HepG2 (cell line): ENCODE results near the gene KAZN. TPM values are rescaled to one million over a fixed set of nuclear protein-coding genes. Genes with fewer than 3 reads are reported as not detected.

Source experiments
- CEBPB ChIP-seq: IDR thresholded peaks from 2 replicates; pipeline ENCODE4 v1.6.1; 2011; ENCODE audit warnings: low read depth, low read length, improper control_type of control experiment, borderline replicate concordance
- CHCHD3 ChIP-seq: sonication (generic); formaldehyde crosslinking; IDR thresholded peaks from 2 replicates; pipeline ENCODE4 v1.8.0; 2022; ENCODE audit warnings: mild to moderate bottlenecking, missing genetic modification reagents, moderate library complexity
- DMTF1 ChIP-seq: sonication (generic); formaldehyde crosslinking; IDR thresholded peaks from 2 replicates; pipeline ENCODE4 v1.4.0; 2020; ENCODE audit warnings: mild to moderate bottlenecking, missing genetic modification reagents
- IRF1 ChIP-seq: sonication (generic); formaldehyde crosslinking; IDR thresholded peaks from 2 replicates; pipeline ENCODE4 v1.4.0; 2020; ENCODE audit warnings: low read depth, mild to moderate bottlenecking, missing genetic modification reagents
- MEF2D ChIP-seq: sonication (generic); formaldehyde crosslinking; IDR thresholded peaks from 2 replicates; pipeline ENCODE4 v1.5.1; 2020; ENCODE audit warnings: mild to moderate bottlenecking, missing genetic modification reagents
- MNT ChIP-seq: fragments of 450-650 bp; IDR thresholded peaks from 2 replicates; pipeline ENCODE4 v1.6.1; 2016
- MTF2 ChIP-seq: sonication (generic); formaldehyde crosslinking; IDR thresholded peaks from 2 replicates; pipeline ENCODE4 v1.5.0; 2020; ENCODE audit warnings: missing genetic modification reagents, borderline replicate concordance
- NFYC ChIP-seq: IDR thresholded peaks from 2 replicates; pipeline ENCODE4 v1.6.1; 2016; ENCODE audit warnings: missing genetic modification reagents, missing compliant biosample characterization
- PRMT3 ChIP-seq: sonication (generic); formaldehyde crosslinking; IDR thresholded peaks from 2 replicates; pipeline ENCODE4 v1.8.1; 2022; ENCODE audit warnings: low read depth, mild to moderate bottlenecking, moderate library complexity, missing genetic modification reagents, borderline replicate concordance
- RFXAP ChIP-seq: sonication (generic); formaldehyde crosslinking; IDR thresholded peaks from 2 replicates; pipeline ENCODE4 v1.4.0; 2020; ENCODE audit warnings: missing genetic modification reagents, borderline replicate concordance
- SAP130 ChIP-seq: IDR thresholded peaks from 2 replicates; pipeline ENCODE4 v1.6.1; 2016; ENCODE audit warnings: low read depth
- SETDB1 ChIP-seq: sonication (generic); formaldehyde crosslinking; IDR thresholded peaks from 2 replicates; pipeline ENCODE4 v1.5.1; 2020; ENCODE audit warnings: missing genetic modification reagents, mild to moderate bottlenecking, borderline replicate concordance
- SOX5 ChIP-seq: IDR thresholded peaks from 2 replicates; pipeline ENCODE4 v1.6.1; 2016; ENCODE audit warnings: borderline replicate concordance
- TARDBP ChIP-seq: sonication (generic); formaldehyde crosslinking; IDR thresholded peaks from 2 replicates; pipeline ENCODE4 v1.8.0; 2022; ENCODE audit warnings: mild to moderate bottlenecking, missing genetic modification reagents
- XBP1 ChIP-seq: sonication (generic); formaldehyde crosslinking; IDR thresholded peaks from 2 replicates; pipeline ENCODE4 v1.5.0; 2020; ENCODE audit warnings: missing genetic modification reagents
- ZBTB21 ChIP-seq: sonication (generic); formaldehyde crosslinking; IDR thresholded peaks from 2 replicates; pipeline ENCODE4 v1.4.0; 2020; ENCODE audit warnings: missing genetic modification reagents
- ZKSCAN5 ChIP-seq: sonication (generic); formaldehyde crosslinking; IDR thresholded peaks from 2 replicates; pipeline ENCODE4 v1.5.1; 2020; ENCODE audit warnings: mild to moderate bottlenecking, missing genetic modification reagents
- ZMYM4 ChIP-seq: sonication (generic); formaldehyde crosslinking; IDR thresholded peaks from 2 replicates; pipeline ENCODE4 v1.8.1; 2023; ENCODE audit warnings: mild to moderate bottlenecking, missing genetic modification reagents
- ZNF275 ChIP-seq: sonication (generic); formaldehyde crosslinking; IDR thresholded peaks from 2 replicates; pipeline ENCODE4 v1.8.0; 2022; ENCODE audit warnings: missing genetic modification reagents, mild to moderate bottlenecking, inconsistent platforms, borderline replicate concordance
- ZNF276 ChIP-seq: sonication (generic); formaldehyde crosslinking; IDR thresholded peaks from 2 replicates; pipeline ENCODE4 v1.4.0; 2020; ENCODE audit warnings: mild to moderate bottlenecking, low read depth, missing genetic modification reagents
- ZNF34 ChIP-seq: sonication (generic); formaldehyde crosslinking; IDR thresholded peaks from 2 replicates; pipeline ENCODE4 v1.4.0; 2020; ENCODE audit warnings: mild to moderate bottlenecking, missing genetic modification reagents, borderline replicate concordance
- ZNF841 ChIP-seq: sonication (generic); formaldehyde crosslinking; IDR thresholded peaks from 2 replicates; pipeline ENCODE4 v1.8.1; 2023; ENCODE audit warnings: missing genetic modification reagents, borderline replicate concordance
- polyA plus RNA-seq, 8 experiments: library from polyadenylated mRNA; depleted of rRNA in 3 of 8; stranded (reverse) in 7 of 8; unstranded in 1 of 8; fragments of >200 nt; fragmentation: Illumina TruSeq in 4 of 8; extraction: Trizol in 4 of 8; gene quantifications; 2 replicates each; pipeline versions ENCODE4 v1.2.1 to v1.2.3, GENCODE V29; 2011 to 2016; ENCODE audit warnings: low read depth in 4 of 8, missing spikeins in 1 of 8, mixed read lengths in 1 of 8; ENCODE audit not compliant: insufficient read depth in 1 of 8
- total RNA-seq, 5 experiments: library from RNA; depleted of rRNA; stranded (reverse); fragments of >200 nt; fragmentation: Illumina TruSeq; extraction: Trizol; gene quantifications; 2 replicates each; pipeline ENCODE4 v1.2.3, GENCODE V29; 2016; ENCODE audit warnings: low read depth in 1 of 5

Gene KAZN
- total and polyA plus RNA-seq, 2 of the 13 experiments (the other 11 are each of a cell fraction or from before 2014, with no cell fraction given) = 10.4 to 13.5 TPM

GRCh38 chr1:15145327-15145726 is 546.8 kb downstream of the KAZN start (continued):
- no peak for TF ChIP-seq IRF1 (CRISPR knock-in tag)
- no peak for TF ChIP-seq SETDB1 (CRISPR knock-in tag)
- TF ChIP-seq ZBTB21 = no peak
- TF ChIP-seq XBP1 (CRISPR knock-in tag) = no peak
- no peak for TF ChIP-seq DMTF1
- TF ChIP-seq PRMT3 (CRISPR knock-in tag) = no peak
- peak; percentile 96 for TF ChIP-seq SOX5 (CRISPR knock-in tag)
- TF ChIP-seq ZNF275 (CRISPR knock-in tag) = no peak
- no peak for TF ChIP-seq ZNF34 (CRISPR knock-in tag)
- peak; percentile 33; the same call in 1 of the 2 replicates for TF ChIP-seq ZMYM4
- TF ChIP-seq ZKSCAN5 = no peak
- no peak for TF ChIP-seq ZNF276 (CRISPR knock-in tag)
- no peak for TF ChIP-seq ZNF841 (CRISPR knock-in tag)
- no peak for TF ChIP-seq RFXAP (CRISPR knock-in tag)
- no peak for TF ChIP-seq CHCHD3
- TF ChIP-seq NFYC (CRISPR knock-in tag) = peak; percentile 19; the same call in 1 of the 2 replicates
- TF ChIP-seq MNT = no peak
- peak; percentile 94 for TF ChIP-seq CEBPB
- peak; percentile 95 for TF ChIP-seq SAP130 (CRISPR knock-in tag)
- peak; percentile 41; the same call in 1 of the 2 replicates for TF ChIP-seq MEF2D (CRISPR knock-in tag)
- peak; percentile 26; the same call in 1 of the 2 replicates for TF ChIP-seq TARDBP
- no peak for TF ChIP-seq MTF2 (CRISPR knock-in tag)
